ENCODE data around the gene RIPOR1. TPM values are rescaled to one million over a fixed set of nuclear protein-coding genes. Genes with fewer than 3 reads are reported as not detected.
"Not testable (repeated sequence)": the region's sequence is repeated elsewhere in the genome, so short reads cannot be mapped to it uniquely, and the experiment has no call there.

The RIPOR1 gene
- total and polyA plus RNA-seq, 2 experiments from 2014 or later = 27.8 to 91.6 TPM

- Histone ChIP-seq H3K27me3 (replicated peaks; ENCODE audit: insufficient read depth) (no peaks in the 10 kb centered on the region), H3K79me2 (ENCODE audit: insufficient read depth) (peaks cover 35% of the 10 kb centered on the region), H3K4me1 (ENCODE audit: insufficient read depth) (peaks cover 18% of the 10 kb centered on the region), H2AFZ (peak overlapping the region; percentile 91), H3F3A (ENCODE audit: insufficient read depth) (no peaks in the 10 kb centered on the region), H4K20me1 (ENCODE audit: insufficient read depth) (no peaks in the 10 kb centered on the region), H3K9me2 (ENCODE audit: insufficient read depth) (no peaks in the 10 kb centered on the region), H3K4me3 (peak overlapping the region; percentile 100), H3K27ac (peak overlapping the region; percentile 31; the same call in 1 of the 2 replicates), H3K4me2 (ENCODE audit: unreplicated experiment) (peak overlapping the region; percentile 96), H3K36me3 (ENCODE audit: low read depth) (no peaks in the 10 kb centered on the region), H3K9me3 (ENCODE audit: low read depth) (no peaks in the 10 kb centered on the region), H3K9ac (peak overlapping the region; percentile 73)
- no peak for TF ChIP-seq EZH2phosphoT487 (IDR thresholded peaks at IDR 0.05; ENCODE audit: insufficient read depth, low read depth)
- TF ChIP-seq EZH2 (IDR thresholded peaks at IDR 0.05; ENCODE audit: insufficient read depth, poor library complexity, severe bottlenecking) = no peak
- in situ Hi-C loops (cut with MboI) = no loop called here
- 60 to 62% methylated on average over 25 of the region's 25 CpGs for WGBS, 2 experiments (ENCODE audit: low coverage in 1 of 2, low lambda C conversion rate in 2 of 2, missing lambda C conversion rate in 2 of 2)
- DNase-seq = no peak
Measured at GRCh38 chr16:67482233-67482924, 46.2 kb upstream of the RIPOR1 start.

GRCh38 chr16:67483150-67483549, 45.5 kb upstream of the RIPOR1 start, which contains the start of gene AGRP:
AGRP (minus strand) TSS chr16:67483547; CDS start chr16:67483398, 149 bp downstream.
- peak within 1 kb of the TSS; percentile 91; the same call in 1 of the 2 replicates for H2AFZ ChIP-seq
- no peaks in the 10 kb centered on the region for H3K27me3 ChIP-seq (replicated peaks; ENCODE audit: insufficient read depth)
- no peak for DNase-seq
- peaks cover 18% of the 10 kb centered on the region for H3K4me1 ChIP-seq (ENCODE audit: insufficient read depth)
- in situ Hi-C loops (cut with MboI) = no loop called here
- no peaks in the 10 kb centered on the region for H3K9me2 ChIP-seq (ENCODE audit: insufficient read depth)
- H3K4me3 ChIP-seq = peak within 1 kb of the TSS; percentile 100; the same call in 1 of the 2 replicates
- no peaks in the 10 kb centered on the region for H3F3A ChIP-seq (ENCODE audit: insufficient read depth)
- H3K9ac ChIP-seq = peak within 1 kb of the TSS; percentile 73; the same call in 1 of the 2 replicates
- TF ChIP-seq EZH2phosphoT487 (IDR thresholded peaks at IDR 0.05; ENCODE audit: insufficient read depth, low read depth) = no peak
- no peak for TF ChIP-seq EZH2 (IDR thresholded peaks at IDR 0.05; ENCODE audit: insufficient read depth, poor library complexity, severe bottlenecking)
- H3K79me2 ChIP-seq (ENCODE audit: insufficient read depth) = peaks cover 28% of the 10 kb centered on the region
- 95 to 98% methylated on average over 5 to 6 of the region's 6 CpGs for WGBS, 2 experiments (ENCODE audit: low coverage in 1 of 2, low lambda C conversion rate in 2 of 2, missing lambda C conversion rate in 2 of 2)
- no peaks in the 10 kb centered on the region for H3K9me3 ChIP-seq (ENCODE audit: low read depth)
- H3K36me3 ChIP-seq (ENCODE audit: low read depth) = no peaks in the 10 kb centered on the region
- H4K20me1 ChIP-seq (ENCODE audit: insufficient read depth) = no peaks in the 10 kb centered on the region
- H3K4me2 ChIP-seq (ENCODE audit: unreplicated experiment) = peak within 1 kb of the TSS; percentile 96
- no peak within 1 kb of the TSS for H3K27ac ChIP-seq

- DNase-seq = no peak
- Histone ChIP-seq H4K20me1 (ENCODE audit: insufficient read depth) (no peaks in the 10 kb centered on the region), H3K4me1 (ENCODE audit: insufficient read depth) (peaks cover 17% of the 10 kb centered on the region), H3K36me3 (ENCODE audit: low read depth) (no peaks in the 10 kb centered on the region), H3K27me3 (replicated peaks; ENCODE audit: insufficient read depth) (no peaks in the 10 kb centered on the region), H3K9ac (no peak overlapping the region), H3K4me2 (ENCODE audit: unreplicated experiment) (no peak overlapping the region), H3K9me3 (ENCODE audit: low read depth) (no peaks in the 10 kb centered on the region), H3K9me2 (ENCODE audit: insufficient read depth) (no peaks in the 10 kb centered on the region), H3F3A (ENCODE audit: insufficient read depth) (no peaks in the 10 kb centered on the region), H3K27ac (no peak overlapping the region), H3K4me3 (no peak overlapping the region), H3K79me2 (ENCODE audit: insufficient read depth) (peaks cover 20% of the 10 kb centered on the region), H2AFZ (no peak overlapping the region)
- TF ChIP-seq EZH2phosphoT487 (IDR thresholded peaks at IDR 0.05; ENCODE audit: insufficient read depth, low read depth) (no peak), EZH2 (IDR thresholded peaks at IDR 0.05; ENCODE audit: insufficient read depth, poor library complexity, severe bottlenecking) (no peak)
- in situ Hi-C loops (cut with MboI) = no loop called here
- WGBS, 2 experiments (ENCODE audit: low coverage in 1 of 2, low lambda C conversion rate in 2 of 2, missing lambda C conversion rate in 2 of 2) = 83 to 85% methylated on average over 12 of the region's 12 CpGs
Measured at GRCh38 chr16:67483731-67484525, 44.7 kb upstream of the RIPOR1 start.

- Histone ChIP-seq H3K27me3 (replicated peaks; ENCODE audit: insufficient read depth) (no peaks in the 10 kb centered on the region), H3K9me2 (ENCODE audit: insufficient read depth) (no peaks in the 10 kb centered on the region), H3K4me1 (ENCODE audit: insufficient read depth) (peaks cover 11% of the 10 kb centered on the region), H3K79me2 (ENCODE audit: insufficient read depth) (no peaks in the 10 kb centered on the region), H2AFZ (no peak overlapping the region), H3K9ac (no peak overlapping the region), H3K36me3 (ENCODE audit: low read depth) (no peaks in the 10 kb centered on the region), H3F3A (ENCODE audit: insufficient read depth) (peaks cover 13% of the 10 kb centered on the region), H3K4me2 (ENCODE audit: unreplicated experiment) (no peak overlapping the region), H3K27ac (no peak overlapping the region), H3K4me3 (no peak overlapping the region), H3K9me3 (ENCODE audit: low read depth) (no peaks in the 10 kb centered on the region), H4K20me1 (ENCODE audit: insufficient read depth) (no peaks in the 10 kb centered on the region)
- TF ChIP-seq EZH2 (IDR thresholded peaks at IDR 0.05; ENCODE audit: insufficient read depth, poor library complexity, severe bottlenecking) (no peak), EZH2phosphoT487 (IDR thresholded peaks at IDR 0.05; ENCODE audit: insufficient read depth, low read depth) (no peak)
- 62 to 70% methylated on average over 3 of the region's 3 CpGs for WGBS, 2 experiments (ENCODE audit: low coverage in 1 of 2, low lambda C conversion rate in 2 of 2, missing lambda C conversion rate in 2 of 2)
- DNase-seq = no peak
- in situ Hi-C loops (cut with MboI) = no loop called here
Measured at GRCh38 chr16:67486805-67487204, 41.8 kb upstream of the RIPOR1 start.

GRCh38 chr16:67487561-67487960, 41.1 kb upstream of the RIPOR1 start:
- H4K20me1 ChIP-seq (ENCODE audit: insufficient read depth); H3K27me3 ChIP-seq (replicated peaks; ENCODE audit: insufficient read depth); H3K36me3 ChIP-seq (ENCODE audit: low read depth); H3K9ac ChIP-seq; H3K4me2 ChIP-seq (ENCODE audit: unreplicated experiment); DNase-seq; H3K9me2 ChIP-seq (ENCODE audit: insufficient read depth); H3K27ac ChIP-seq; H3K4me3 ChIP-seq; H3K79me2 ChIP-seq (ENCODE audit: insufficient read depth); in situ Hi-C loops (cut with MboI); H2AFZ ChIP-seq; H3K9me3 ChIP-seq (ENCODE audit: low read depth); H3K4me1 ChIP-seq (ENCODE audit: insufficient read depth): not testable (repeated sequence)
- WGBS, 2 experiments (ENCODE audit: low coverage in 1 of 2, low lambda C conversion rate in 2 of 2, missing lambda C conversion rate in 2 of 2) = 88 to 90% methylated on average over 4 of the region's 4 CpGs
- H3F3A ChIP-seq (ENCODE audit: insufficient read depth) = peaks cover 13% of the 10 kb centered on the region

Measured in GM23248 (cell line).